K562 (cell line): ENCODE data around the gene AACS. TPM values are rescaled to one million over a fixed set of nuclear protein-coding genes. Genes with fewer than 3 reads are reported as not detected.

Experiments used
- ATAC-seq: fragments of 200-7000 bp; cut with Tn5 transposase; 3 replicates; pipeline ENCODE4 v1.9.1; 2020; ENCODE audit warnings: moderate library complexity
- BruUV-seq: library from RNA; stranded (reverse); fragments of 400-500 nt; replicated peaks from 2 replicates; lab custom pipeline; 2021; lab: Mats Ljungman, UMichigan
- CTCF ChIA-PET: fragments of 300-600 bp; formaldehyde crosslinking; extraction: SDS; loops from one replicate; lab custom pipeline; 2021; ENCODE audit warnings: low intra/inter-chr PET ratio; lab: Yijun Ruan, JAX
- POLR2A ChIA-PET: fragments of 300-600, 350-650 bp; sonication (Branson Sonifier 250); formaldehyde crosslinking; extraction: SDS; loops from one replicate; lab custom pipeline; 2021; ENCODE audit warnings: antibody characterized with exemption, inconsistent platforms; lab: Yijun Ruan, JAX
- DNase-seq, 4 experiments: peaks; one replicate each; pipeline versions ENCODE4 v3.0.0 to v3.0.0-alpha.2; 2011 to 2018; ENCODE audit warnings: low spot score in 3 of 4, mixed read lengths in 3 of 4; ENCODE audit errors: extremely low read depth in 1 of 4
- FAIRE-seq: peaks from 2 replicates; lab custom pipeline; 2011; peaks lifted over from hg19 to GRCh38; lab: Jason Lieb, UNC
- H2AFZ ChIP-seq: 2 replicates; pipeline ENCODE4 v1.6.0; 2011; ENCODE audit warnings: low read depth, low read length, control low read depth, inconsistent platforms
- H3K27ac ChIP-seq: fragments of 200-600 bp; 3 replicates; pipeline ENCODE4 v1.8.0; 2011; ENCODE audit warnings: low read depth, mild to moderate bottlenecking, control low read depth, inconsistent platforms, low read length, moderate library complexity, mixed read lengths; ENCODE audit errors: extremely low read depth
- H3K27me3 ChIP-seq, 2 experiments: fragments of 300-600 bp in 1 of 2; 2 replicates in 1 of 2; 3 replicates in 1 of 2; pipeline versions ENCODE4 v1.6.0 to v1.8.0; 2011; ENCODE audit warnings: inconsistent platforms in 2 of 2, low read length in 2 of 2, mild to moderate bottlenecking in 1 of 2, mixed read lengths in 1 of 2, moderate library complexity in 1 of 2; ENCODE audit not compliant: control insufficient read depth in 2 of 2, insufficient read depth in 2 of 2
- H3K36me3 ChIP-seq: fragments of 300-600 bp; 3 replicates; pipeline ENCODE4 v1.8.0; 2011; ENCODE audit warnings: mild to moderate bottlenecking, low read length, inconsistent platforms; ENCODE audit not compliant: control insufficient read depth, insufficient read depth
- H3K4me1 ChIP-seq, 2 experiments: fragments of 200-600 bp in 1 of 2; replicated peaks in 1 of 2; 2 replicates in 1 of 2; 3 replicates in 1 of 2; pipeline versions ENCODE4 v1.5.1 to v1.8.0; 2011; ENCODE audit warnings: inconsistent platforms in 2 of 2, low read length in 2 of 2, mild to moderate bottlenecking in 1 of 2, mixed read lengths in 1 of 2, moderate library complexity in 1 of 2; ENCODE audit not compliant: control insufficient read depth in 2 of 2, insufficient read depth in 2 of 2
- H3K4me2 ChIP-seq: 2 replicates; pipeline ENCODE4 v1.6.1; 2011; ENCODE audit warnings: low read length, control low read depth, inconsistent platforms, mixed read lengths; ENCODE audit not compliant: insufficient read depth
- H3K4me3 ChIP-seq: fragments of 200-600 bp; sonication (generic), shearing (Covaris generic); 2 replicates; pipeline ENCODE4 v1.5.1; 2016; ENCODE audit warnings: control low read depth, inconsistent platforms
- H3K79me2 ChIP-seq: fragments of 200-600 bp; 3 replicates; pipeline ENCODE4 v1.8.0; 2011; ENCODE audit warnings: low read length, inconsistent platforms; ENCODE audit not compliant: control insufficient read depth, insufficient read depth
- H3K9ac ChIP-seq, 2 experiments: 2 replicates each; pipeline versions ENCODE4 v1.6.0 to v1.6.1; 2011; ENCODE audit warnings: low read depth in 2 of 2, low read length in 2 of 2, control low read depth in 1 of 2, inconsistent platforms in 1 of 2, mild to moderate bottlenecking in 1 of 2, mixed read lengths in 1 of 2; ENCODE audit not compliant: insufficient read depth in 1 of 2
- H3K9me1 ChIP-seq: one replicate; pipeline ENCODE4 v1.6.0; 2011; ENCODE audit warnings: inconsistent platforms, mild to moderate bottlenecking, low read length, moderate library complexity; ENCODE audit not compliant: control insufficient read depth, insufficient read depth
- H3K9me3 ChIP-seq: replicated peaks from 2 replicates; pipeline ENCODE4 v1.5.1; 2011; ENCODE audit warnings: low read depth, low read length, inconsistent platforms; ENCODE audit not compliant: control insufficient read depth, insufficient read depth
- H4K20me1 ChIP-seq: replicated peaks from 2 replicates; pipeline ENCODE4 v1.6.1; 2011; ENCODE audit warnings: low read length, inconsistent platforms, mixed read lengths; ENCODE audit not compliant: control insufficient read depth, insufficient read depth
- BCOR ChIP-seq: fragments of 450-650 bp; IDR thresholded peaks from 2 replicates; pipeline ENCODE4 v1.6.1; 2016
- CTCF ChIP-seq, 3 experiments: IDR thresholded peaks in 2 of 3; conservative IDR thresholded peaks in 1 of 3; 2 replicates each; pipeline ENCODE4 v1.5.1; 2011 to 2012; ENCODE audit warnings: low read length in 3 of 3, mild to moderate bottlenecking in 3 of 3, control low read depth in 2 of 3, improper control_type of control experiment in 1 of 3, inconsistent platforms in 1 of 3, low read depth in 1 of 3, mixed read lengths in 1 of 3, moderate library complexity in 1 of 3; ENCODE audit not compliant: insufficient read depth in 2 of 3
- DACH1 ChIP-seq: fragments of 450-650 bp; IDR thresholded peaks from 2 replicates; pipeline ENCODE4 v1.6.1; 2018; ENCODE audit not compliant: partially characterized antibody
- ETV1 ChIP-seq: fragments of 450-650 bp; conservative IDR thresholded peaks from 2 replicates; pipeline ENCODE4 v1.6.1; 2016; ENCODE audit warnings: missing genetic modification characterization, control low read depth, low read depth, missing compliant biosample characterization
- FOXJ2 ChIP-seq: fragments of 200-800 bp; sonication (Bioruptor generic); IDR thresholded peaks from 2 replicates; pipeline ENCODE4 v1.6.1; 2016; ENCODE audit warnings: missing genetic modification characterization, missing compliant biosample characterization
- GTF2A2 ChIP-seq: IDR thresholded peaks from 2 replicates; pipeline ENCODE4 v1.6.1; 2016; ENCODE audit warnings: mild to moderate bottlenecking, missing genetic modification characterization, missing compliant biosample characterization
- HDGF ChIP-seq: fragments of 450-650 bp; IDR thresholded peaks from 2 replicates; pipeline ENCODE4 v1.6.1; 2016
- KDM1A ChIP-seq, 2 experiments: fragments of 450-650 bp; IDR thresholded peaks; 2 replicates each; pipeline ENCODE4 v1.6.1; 2016; ENCODE audit warnings: mild to moderate bottlenecking in 2 of 2
- NFYB ChIP-seq: IDR thresholded peaks from 2 replicates; pipeline ENCODE4 v1.6.1; 2011; ENCODE audit warnings: mild to moderate bottlenecking, moderate library complexity; ENCODE audit not compliant: insufficient read length; ENCODE audit errors: extremely low read depth
- RAD21 ChIP-seq, 2 experiments: fragments of 250-450 bp in 1 of 2; fragments of 450-650 bp in 1 of 2; sonication (Bioruptor Pico) in 1 of 2; formaldehyde crosslinking in 1 of 2; IDR thresholded peaks in 1 of 2; conservative IDR thresholded peaks in 1 of 2; 2 replicates each; pipeline versions ENCODE4 v1.4.0 to v1.8.0; 2020 to 2022; ENCODE audit warnings: mild to moderate bottlenecking in 2 of 2, moderate library complexity in 1 of 2
- RAD51 ChIP-seq: fragments of 450-650 bp; IDR thresholded peaks from 2 replicates; pipeline ENCODE4 v1.7.1; 2016; ENCODE audit warnings: low read depth, mild to moderate bottlenecking, borderline replicate concordance
- RBM25 ChIP-seq: fragments of 200-400 bp; formaldehyde crosslinking; IDR thresholded peaks from 2 replicates; pipeline ENCODE4 v1.6.1; 2018; ENCODE audit warnings: low read length, low read depth, moderate library complexity; ENCODE audit not compliant: severe bottlenecking
- RFX1 ChIP-seq: fragments of 450-650 bp; IDR thresholded peaks from 2 replicates; pipeline ENCODE4 v1.6.1; 2016; ENCODE audit warnings: mild to moderate bottlenecking, moderate library complexity
- RNF219 ChIP-seq: fragments of 250-450 bp; sonication (Bioruptor Pico); IDR thresholded peaks from 2 replicates; pipeline ENCODE4 v1.5.0; 2022; ENCODE audit warnings: mild to moderate bottlenecking
- SOX6 ChIP-seq: fragments of 450-650 bp; IDR thresholded peaks from 2 replicates; pipeline ENCODE4 v1.6.1; 2014; ENCODE audit warnings: mild to moderate bottlenecking
- TSC22D4 ChIP-seq: fragments of 450-650 bp; IDR thresholded peaks from 2 replicates; pipeline ENCODE4 v1.6.1; 2016; ENCODE audit warnings: missing genetic modification characterization, missing biosample characterization, control low read depth
- ZFP36 ChIP-seq: fragments of 150-350 bp; IDR thresholded peaks from 2 replicates; pipeline ENCODE4 v1.6.1; 2018; ENCODE audit warnings: low read length, low read depth; ENCODE audit not compliant: partially characterized antibody
- ZNF586 ChIP-seq: fragments of 450-650 bp; formaldehyde crosslinking; conservative IDR thresholded peaks from 2 replicates; pipeline ENCODE4 v1.4.0; 2020; ENCODE audit warnings: mild to moderate bottlenecking, moderate library complexity
- WGBS: fragments of 100-300 bp; shearing (Covaris generic); methylation state at CpG from one replicate; pipeline ENCODE4 v1.1.6; 2016; ENCODE audit warnings: low coverage, mixed read lengths; ENCODE audit not compliant: insufficient coverage; ENCODE audit errors: missing lambda C conversion rate; 5-methylcytosine and 5-hydroxymethylcytosine counted together
- in situ Hi-C: fragments of 300-500 bp; cut with MboI; formaldehyde crosslinking; loops from 4 replicates; pipeline ENCODE4 v1.15.0; 2018; ENCODE audit warnings: inconsistent platforms, mixed read lengths
- intact Hi-C: fragments of 100-400 bp; cut with micrococcal nuclease; formaldehyde crosslinking; loops from 2 replicates; pipeline ENCODE4 v1.14.2; 2022
- polyA plus RNA-seq, 8 experiments: library from polyadenylated mRNA; depleted of rRNA in 4 of 8; stranded (reverse) in 5 of 8; unstranded in 3 of 8; fragments of >200 nt; fragmentation: Nextera tagmentation in 2 of 8; fragmentation: Illumina TruSeq in 1 of 8; extraction: Ambion mirVana in 2 of 8; extraction: Trizol in 1 of 8; gene quantifications; 2 replicates each; pipeline versions ENCODE4 v1.2.1 to v1.2.3, GENCODE V29; 2011 to 2014; ENCODE audit warnings: inconsistent platforms in 1 of 8, missing spikeins in 1 of 8
- total RNA-seq, 7 experiments: library from RNA; depleted of rRNA in 6 of 7; stranded (reverse); fragments of >200 nt in 6 of 7; fragmentation: Illumina TruSeq in 2 of 7; extraction: Trizol in 2 of 7; gene quantifications; 2 replicates each; pipeline versions ENCODE4 v1.2.1 to v1.2.3, GENCODE V29; 2011 to 2021; ENCODE audit warnings: low replicate concordance in 1 of 7

Gene AACS
- total and polyA plus RNA-seq, 9 of the 15 experiments (the other 6 are each of a cell fraction or from before 2014, with no cell fraction given): 2.4 to 13.0 (median 6.0) TPM

- BruUV-seq: no TSS peak
- ATAC-seq (peak; percentile 80), FAIRE-seq (no peak), DNase-seq (peak in 1 of 4 experiments; percentile 14)
- ChIA-PET CTCF (no interaction called here), POLR2A (interaction anchor here (1.7 kb wide), 1 partner anchor 13 kb away, joined by 5 read pairs; no protein-coding TSS in a partner anchor)
- no peaks in the 10 kb centered on the region for H3K9me3 ChIP-seq
- H3K4me3 ChIP-seq: no peak overlapping the region
- in situ Hi-C loops: no loop called here
- no peak overlapping the region for H3K9ac ChIP-seq
- no peaks in the 10 kb centered on the region for H3K36me3 ChIP-seq
- no peak overlapping the region for H2AFZ ChIP-seq
- H3K27me3 ChIP-seq: no peaks in the 10 kb centered on the region
- H3K9me1 ChIP-seq: no peaks in the 10 kb centered on the region
- H3K4me1 ChIP-seq: no peaks in the 10 kb centered on the region
- H3K4me2 ChIP-seq: no peak overlapping the region
- H4K20me1 ChIP-seq: no peaks in the 10 kb centered on the region
- intact Hi-C loops: no loop called here
- WGBS: 14% methylated on average over 6 of the region's 6 CpGs
- no peak overlapping the region for H3K27ac ChIP-seq
- no peaks in the 10 kb centered on the region for H3K79me2 ChIP-seq
- TF ChIP-seq GTF2A2 (tag) (no peak), RAD21 (CRISPR knock-in tag; conservative IDR thresholded peaks at IDR 0.05 in 1 of 2, IDR thresholded peaks at IDR 0.05 in 1 of 2) (peak in 1 of 2 experiments; percentile 41; a peak in 2 of 4 replicates), RFX1 (no peak), HDGF (no peak), NFYB (no peak), FOXJ2 (no peak), CTCF (IDR thresholded peaks at IDR 0.05 in 2 of 3, conservative IDR thresholded peaks at IDR 0.05 in 1 of 3; ENCODE audit: insufficient read depth in 2 of 3, low read depth in 1 of 3, low read length in 3 of 3) (peak in 2 of 3 experiments; percentile 12 to 35; a peak in 2 of 6 replicates), SOX6 (no peak), ZNF586 (CRISPR knock-in tag) (no peak), DACH1 (no peak), RBM25 (peak; percentile 85), ZFP36 (peak; percentile 51), RNF219 (CRISPR knock-in tag) (no peak), BCOR (peak; percentile 93), ETV1 (tag) (no peak), RAD51 (no peak), TSC22D4 (no peak), KDM1A (IDR thresholded peaks at IDR 0.05) (peak in 1 of 2 experiments; percentile 54; a peak in 1 of 4 replicates)
These were observed 26.1 kb upstream of the AACS start for GRCh38 chr12:125038976-125039625.
